ENCODE data around the gene SEC24D.
"Not testable (repeated sequence)": the region's sequence is repeated elsewhere in the genome, so short reads cannot be mapped to it uniquely, and the experiment has no call there.

SEC24D gene

GRCh38 chr4:118783887-118784286 lies 52.0 kb downstream of the SEC24D start:
- no peak overlapping the region for H2BK120ac ChIP-seq (ENCODE audit: insufficient read depth, low read length, poor library complexity)
- H2BK5ac ChIP-seq (ENCODE audit: low read depth, low read length, poor library complexity), result no peak overlapping the region
- no peak for DNase-seq
- no peak overlapping the region for H3K18ac ChIP-seq (ENCODE audit: low read length)
- peaks cover 4% of the 10 kb centered on the region for H3K9me3 ChIP-seq (ENCODE audit: insufficient read depth, low read depth, low read length)
- H3K36me3 ChIP-seq (ENCODE audit: control insufficient read depth in 1 of 2, insufficient read depth in 2 of 2, low read length in 2 of 2), result peaks cover 15 to 19% of the 10 kb centered on the region in 2 experiments
- H3K27ac ChIP-seq (ENCODE audit: low read depth, low read length), result no peak overlapping the region
- H2AFZ ChIP-seq (ENCODE audit: insufficient read depth, low read length, poor library complexity), result no peak overlapping the region
- H2AK5ac ChIP-seq (ENCODE audit: low read length), result no peak overlapping the region
- H2BK12ac ChIP-seq (ENCODE audit: low read length), result no peak overlapping the region
- H3K14ac ChIP-seq (ENCODE audit: low read length), result no peak overlapping the region
- no peak overlapping the region for H3K4me2 ChIP-seq (ENCODE audit: low read length)
- H3K4me1 ChIP-seq (ENCODE audit: control insufficient read depth in 1 of 2, insufficient read depth in 2 of 2, low read length in 2 of 2), result no peaks in the 10 kb centered on the region
- H3K9ac ChIP-seq (ENCODE audit: low read length), result no peak overlapping the region
- H4K91ac ChIP-seq (ENCODE audit: low read depth, low read length), result no peak overlapping the region
- H3K79me1 ChIP-seq (ENCODE audit: low read length), result no peaks in the 10 kb centered on the region
- H3K23ac ChIP-seq (ENCODE audit: low read length), result no peak overlapping the region
- H3K4me3 ChIP-seq (ENCODE audit: low read depth, low read length), result no peak overlapping the region
- H3K79me2 ChIP-seq (ENCODE audit: control insufficient read depth, insufficient read depth, low read length, poor library complexity), result no peaks in the 10 kb centered on the region
- no peak overlapping the region for H4K12ac ChIP-seq (ENCODE audit: low read depth, low read length)
- WGBS (ENCODE audit: extremely low coverage, insufficient coverage, insufficient read length), result no CpG with 5 or more reads among the region's 5 CpGs
- no peaks in the 10 kb centered on the region for H3K27me3 ChIP-seq (ENCODE audit: insufficient read depth, low read length)
- H4K8ac ChIP-seq (ENCODE audit: low read depth, low read length), result no peak overlapping the region
- H3K4ac ChIP-seq (ENCODE audit: low read depth, low read length), result no peak overlapping the region

GRCh38 chr4:118782886-118783285 lies 53.0 kb downstream of the SEC24D start:
- H3K79me2 ChIP-seq (ENCODE audit: control insufficient read depth, insufficient read depth, low read length, poor library complexity); H3K4me3 ChIP-seq (ENCODE audit: low read depth, low read length); DNase-seq; H3K27me3 ChIP-seq (ENCODE audit: insufficient read depth, low read length); H3K4me1 ChIP-seq (ENCODE audit: control insufficient read depth in 1 of 2, insufficient read depth in 2 of 2, low read length in 2 of 2); H3K27ac ChIP-seq (ENCODE audit: low read depth, low read length); H4K12ac ChIP-seq (ENCODE audit: low read depth, low read length); H3K14ac ChIP-seq (ENCODE audit: low read length); H3K4ac ChIP-seq (ENCODE audit: low read depth, low read length); H3K23ac ChIP-seq (ENCODE audit: low read length); H3K9me3 ChIP-seq (ENCODE audit: insufficient read depth, low read depth, low read length); H3K4me2 ChIP-seq (ENCODE audit: low read length); H2BK120ac ChIP-seq (ENCODE audit: insufficient read depth, low read length, poor library complexity); H4K91ac ChIP-seq (ENCODE audit: low read depth, low read length); H2BK5ac ChIP-seq (ENCODE audit: low read depth, low read length, poor library complexity); H2BK12ac ChIP-seq (ENCODE audit: low read length); H3K79me1 ChIP-seq (ENCODE audit: low read length); H3K9ac ChIP-seq (ENCODE audit: low read length); H4K8ac ChIP-seq (ENCODE audit: low read depth, low read length); H3K18ac ChIP-seq (ENCODE audit: low read length); H2AFZ ChIP-seq (ENCODE audit: insufficient read depth, low read length, poor library complexity); H2AK5ac ChIP-seq (ENCODE audit: low read length): not testable (repeated sequence)
- WGBS (ENCODE audit: extremely low coverage, insufficient coverage, insufficient read length), result no CpG with 5 or more reads among the region's 13 CpGs
- H3K36me3 ChIP-seq (ENCODE audit: control insufficient read depth in 1 of 2, insufficient read depth in 2 of 2, low read length in 2 of 2), result peaks cover 15 to 19% of the 10 kb centered on the region in 2 experiments

DNA sequence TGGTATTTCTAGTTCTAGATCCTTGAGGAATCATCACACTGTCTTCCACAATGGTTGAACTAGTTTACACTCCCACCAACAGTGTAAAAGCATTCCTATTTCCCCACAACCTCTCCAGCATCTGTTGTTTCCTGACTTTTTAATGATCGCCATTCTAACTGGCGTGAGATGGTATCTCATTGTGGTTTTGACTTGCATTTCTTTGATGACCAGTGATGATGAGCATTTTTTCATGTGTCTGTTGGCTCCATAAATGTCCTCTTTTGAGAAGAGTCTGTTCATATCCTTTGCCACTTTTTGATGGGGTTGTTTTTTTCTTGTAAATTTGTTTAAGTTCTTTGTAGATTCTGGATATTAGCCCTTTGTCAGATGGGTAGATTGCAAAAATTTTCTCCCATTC lies 58.3 kb downstream of the SEC24D start:
- H3K4me1 ChIP-seq (ENCODE audit: control insufficient read depth in 1 of 2, insufficient read depth in 2 of 2, low read length in 2 of 2), result peaks cover 5 to 13% of the 10 kb centered on the region in 2 experiments
- not testable (repeated sequence) for H4K91ac ChIP-seq (ENCODE audit: low read depth, low read length); H3K36me3 ChIP-seq (ENCODE audit: control insufficient read depth in 1 of 2, insufficient read depth in 2 of 2, low read length in 2 of 2); H3K4ac ChIP-seq (ENCODE audit: low read depth, low read length); H3K9ac ChIP-seq (ENCODE audit: low read length); DNase-seq; H2AK5ac ChIP-seq (ENCODE audit: low read length); H3K9me3 ChIP-seq (ENCODE audit: insufficient read depth, low read depth, low read length); H2AFZ ChIP-seq (ENCODE audit: insufficient read depth, low read length, poor library complexity); H3K79me2 ChIP-seq (ENCODE audit: control insufficient read depth, insufficient read depth, low read length, poor library complexity); H3K4me2 ChIP-seq (ENCODE audit: low read length); H3K4me3 ChIP-seq (ENCODE audit: low read depth, low read length); H3K18ac ChIP-seq (ENCODE audit: low read length); H3K27ac ChIP-seq (ENCODE audit: low read depth, low read length); H2BK12ac ChIP-seq (ENCODE audit: low read length); H3K27me3 ChIP-seq (ENCODE audit: insufficient read depth, low read length); H2BK120ac ChIP-seq (ENCODE audit: insufficient read depth, low read length, poor library complexity); H4K12ac ChIP-seq (ENCODE audit: low read depth, low read length); H3K23ac ChIP-seq (ENCODE audit: low read length); H2BK5ac ChIP-seq (ENCODE audit: low read depth, low read length, poor library complexity); H3K14ac ChIP-seq (ENCODE audit: low read length); H4K8ac ChIP-seq (ENCODE audit: low read depth, low read length)
- H3K79me1 ChIP-seq (ENCODE audit: low read length), result peaks cover 17% of the 10 kb centered on the region
- no CpG with 5 or more reads among the region's 2 CpGs for WGBS (ENCODE audit: extremely low coverage, insufficient coverage, insufficient read length)

DNA sequence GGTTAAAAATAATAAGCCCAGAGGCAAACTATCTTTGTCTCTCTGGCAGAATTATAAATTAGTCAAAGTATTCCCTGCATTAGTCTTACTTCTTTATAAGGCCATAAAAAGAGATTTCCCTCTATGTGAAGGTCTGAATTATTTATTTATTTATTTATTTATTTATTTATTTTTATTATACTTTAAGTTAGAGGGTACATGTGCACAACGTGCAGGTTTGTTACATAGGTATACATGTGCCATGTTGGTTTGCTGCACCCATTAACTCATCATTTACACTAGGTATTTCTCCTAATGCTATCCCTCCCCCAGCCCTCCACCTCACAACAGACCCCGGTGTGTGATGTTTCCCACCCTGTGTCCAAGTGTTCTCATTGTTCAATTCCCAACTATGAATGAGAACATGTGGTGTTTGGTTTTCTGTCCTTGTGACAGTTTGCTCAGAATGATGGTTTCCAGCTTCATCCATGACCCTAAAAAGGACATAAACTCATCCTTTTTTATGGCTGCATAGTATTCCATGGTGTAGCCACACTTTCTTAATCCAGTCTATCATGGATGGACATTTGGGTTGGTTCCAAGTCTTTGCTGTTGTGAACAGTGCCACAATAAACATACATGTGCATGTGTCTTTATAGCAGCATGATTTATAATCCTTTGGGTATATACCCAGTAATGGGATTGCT lies 58.8 kb downstream of the SEC24D start:
- not testable (repeated sequence) for H3K4me3 ChIP-seq (ENCODE audit: low read depth, low read length); H3K14ac ChIP-seq (ENCODE audit: low read length); H4K8ac ChIP-seq (ENCODE audit: low read depth, low read length); H3K9ac ChIP-seq (ENCODE audit: low read length); H2AK5ac ChIP-seq (ENCODE audit: low read length); H3K27me3 ChIP-seq (ENCODE audit: insufficient read depth, low read length); H3K4ac ChIP-seq (ENCODE audit: low read depth, low read length); H3K27ac ChIP-seq (ENCODE audit: low read depth, low read length); H2BK120ac ChIP-seq (ENCODE audit: insufficient read depth, low read length, poor library complexity); H3K4me2 ChIP-seq (ENCODE audit: low read length); H3K79me2 ChIP-seq (ENCODE audit: control insufficient read depth, insufficient read depth, low read length, poor library complexity); H3K36me3 ChIP-seq (ENCODE audit: control insufficient read depth in 1 of 2, insufficient read depth in 2 of 2, low read length in 2 of 2); H3K9me3 ChIP-seq (ENCODE audit: insufficient read depth, low read depth, low read length); DNase-seq; H4K12ac ChIP-seq (ENCODE audit: low read depth, low read length); H2BK12ac ChIP-seq (ENCODE audit: low read length); H4K91ac ChIP-seq (ENCODE audit: low read depth, low read length); H2BK5ac ChIP-seq (ENCODE audit: low read depth, low read length, poor library complexity); H3K23ac ChIP-seq (ENCODE audit: low read length); H2AFZ ChIP-seq (ENCODE audit: insufficient read depth, low read length, poor library complexity); H3K18ac ChIP-seq (ENCODE audit: low read length)
- peaks cover 20% of the 10 kb centered on the region for H3K79me1 ChIP-seq (ENCODE audit: low read length)
- peaks cover 8 to 16% of the 10 kb centered on the region in 2 experiments for H3K4me1 ChIP-seq (ENCODE audit: control insufficient read depth in 1 of 2, insufficient read depth in 2 of 2, low read length in 2 of 2)
- WGBS (ENCODE audit: extremely low coverage, insufficient coverage, insufficient read length), result no CpG with 5 or more reads among the region's 2 CpGs
